H9 (cell line): ENCODE measurements around the gene FANCI. TPM values are rescaled to one million over a fixed set of nuclear protein-coding genes. Genes with fewer than 3 reads are reported as not detected.

Experiments used
- DNase-seq: peaks from one replicate; pipeline ENCODE4 v3.0.0-alpha.2; 2017
- H2AFZ ChIP-seq: one replicate; pipeline ENCODE4 v1.6.1; 2013; ENCODE audit warnings: mild to moderate bottlenecking, low read length, control low read depth, moderate library complexity
- H2AK5ac ChIP-seq: 2 replicates; pipeline ENCODE4 v1.6.1; 2013; ENCODE audit warnings: low read length, control low read depth, mixed read lengths; ENCODE audit not compliant: insufficient read length
- H2BK120ac ChIP-seq: one replicate; pipeline ENCODE4 v1.6.1; 2013; ENCODE audit warnings: low read depth, mild to moderate bottlenecking, low read length, control low read depth, inconsistent platforms; ENCODE audit not compliant: poor library complexity, severe bottlenecking
- H2BK12ac ChIP-seq: 2 replicates; pipeline ENCODE4 v1.6.1; 2013; ENCODE audit warnings: low read length, control low read depth, mixed read lengths, low read depth; ENCODE audit not compliant: insufficient read length
- H2BK15ac ChIP-seq: 2 replicates; pipeline ENCODE4 v1.6.1; 2013; ENCODE audit warnings: low read depth, low read length, control low read depth
- H2BK20ac ChIP-seq: one replicate; pipeline ENCODE4 v1.6.1; 2013; ENCODE audit warnings: low read depth, mild to moderate bottlenecking, low read length, control low read depth, inconsistent platforms; ENCODE audit not compliant: poor library complexity, severe bottlenecking
- H2BK5ac ChIP-seq: 2 replicates; pipeline ENCODE4 v1.6.1; 2013; ENCODE audit warnings: low read length, control low read depth, mixed read lengths; ENCODE audit not compliant: insufficient read length
- H3K14ac ChIP-seq: 2 replicates; pipeline ENCODE4 v1.6.1; 2013; ENCODE audit warnings: low read length, control low read depth; ENCODE audit not compliant: insufficient read depth
- H3K18ac ChIP-seq: 2 replicates; pipeline ENCODE4 v1.6.1; 2013; ENCODE audit warnings: low read depth, mild to moderate bottlenecking, mixed read lengths, low read length, control low read depth; ENCODE audit not compliant: insufficient read length
- H3K23ac ChIP-seq: 2 replicates; pipeline ENCODE4 v1.6.1; 2013; ENCODE audit warnings: low read length, control low read depth, mixed read lengths, low read depth; ENCODE audit not compliant: insufficient read length
- H3K23me2 ChIP-seq: 2 replicates; pipeline ENCODE4 v1.6.1; 2013; ENCODE audit warnings: low read depth, mild to moderate bottlenecking, mixed read lengths, low read length, control low read depth; ENCODE audit not compliant: insufficient read length, poor library complexity, severe bottlenecking
- H3K27ac ChIP-seq: 2 replicates; pipeline ENCODE4 v1.5.1; 2013; ENCODE audit warnings: low read length, control low read depth, mixed read lengths, low read depth; ENCODE audit not compliant: insufficient read length
- H3K27me3 ChIP-seq: 2 replicates; pipeline ENCODE4 v1.6.1; 2013; ENCODE audit warnings: low read length, control low read depth, inconsistent platforms; ENCODE audit not compliant: insufficient read depth
- H3K4ac ChIP-seq: 2 replicates; pipeline ENCODE4 v1.6.1; 2013; ENCODE audit warnings: low read depth, mild to moderate bottlenecking, control low read depth, inconsistent platforms, low read length, moderate library complexity
- H3K4me1 ChIP-seq: 2 replicates; pipeline ENCODE4 v1.6.1; 2013; ENCODE audit warnings: low read length, control low read depth, inconsistent platforms; ENCODE audit not compliant: insufficient read depth
- H3K4me2 ChIP-seq: 2 replicates; pipeline ENCODE4 v1.6.1; 2013; ENCODE audit warnings: low read length, control low read depth, mixed read lengths; ENCODE audit not compliant: insufficient read length, insufficient read depth
- H3K56ac ChIP-seq: 2 replicates; pipeline ENCODE4 v1.6.1; 2013; ENCODE audit warnings: low read depth, mild to moderate bottlenecking, mixed read lengths, low read length, control low read depth; ENCODE audit not compliant: insufficient read length
- H3K79me1 ChIP-seq: 2 replicates; pipeline ENCODE4 v1.6.1; 2013; ENCODE audit warnings: low read depth, mild to moderate bottlenecking, moderate library complexity, low read length, control low read depth, inconsistent platforms; ENCODE audit not compliant: insufficient read depth, poor library complexity, severe bottlenecking
- H3K79me2 ChIP-seq: 2 replicates; pipeline ENCODE4 v1.6.1; 2013; ENCODE audit warnings: low read length, control low read depth, inconsistent platforms; ENCODE audit not compliant: insufficient read depth
- H3K9ac ChIP-seq: 2 replicates; pipeline ENCODE4 v1.6.1; 2013; ENCODE audit warnings: low read length, control low read depth, mixed read lengths; ENCODE audit not compliant: insufficient read length; ENCODE audit errors: extremely low read depth
- H3K9me3 ChIP-seq: one replicate; pipeline ENCODE4 v1.6.1; 2013; ENCODE audit warnings: low read depth, low read length, inconsistent platforms; ENCODE audit not compliant: control insufficient read depth
- H3T11ph ChIP-seq: one replicate; pipeline ENCODE4 v1.6.1; 2013; ENCODE audit warnings: mild to moderate bottlenecking, low read length, control low read depth, inconsistent platforms
- H4K20me1 ChIP-seq: one replicate; pipeline ENCODE4 v1.6.1; 2013; ENCODE audit not compliant: control insufficient read depth, insufficient read length, insufficient read depth
- H4K5ac ChIP-seq: 2 replicates; pipeline ENCODE4 v1.6.1; 2013; ENCODE audit warnings: low read depth, mild to moderate bottlenecking, mixed read lengths, low read length, control low read depth; ENCODE audit not compliant: insufficient read length
- H4K8ac ChIP-seq: replicated peaks from 2 replicates; pipeline ENCODE4 v1.6.1; 2013; ENCODE audit warnings: low read length, control low read depth, mixed read lengths, low read depth; ENCODE audit not compliant: insufficient read length
- H4K91ac ChIP-seq: 2 replicates; pipeline ENCODE4 v1.6.1; 2013; ENCODE audit warnings: low read depth, mild to moderate bottlenecking, moderate library complexity, mixed read lengths, low read length, control low read depth; ENCODE audit not compliant: insufficient read length
- H3K27ac Mint-ChIP-seq, 3 experiments: 2 replicates in 2 of 3; 3 replicates in 1 of 3; pipeline ENCODE4 v1.8.0; 2020 to 2021; ENCODE audit warnings: mixed read lengths in 3 of 3, mild to moderate bottlenecking in 1 of 3, moderate library complexity in 1 of 3
- H3K27me3 Mint-ChIP-seq: 2 replicates; pipeline ENCODE4 v1.8.0; 2021; ENCODE audit warnings: low read depth, mild to moderate bottlenecking, moderate library complexity, mixed read lengths
- H3K36me3 Mint-ChIP-seq, 3 experiments: 2 replicates in 2 of 3; 3 replicates in 1 of 3; pipeline ENCODE4 v1.8.0; 2020 to 2021; ENCODE audit warnings: low read depth in 3 of 3, mixed read lengths in 3 of 3; ENCODE audit not compliant: insufficient read depth in 1 of 3
- H3K4me1 Mint-ChIP-seq, 2 experiments: 2 replicates each; pipeline ENCODE4 v1.8.0; 2020; ENCODE audit warnings: mixed read lengths in 2 of 2
- H3K4me3 Mint-ChIP-seq, 2 experiments: 2 replicates in 1 of 2; 3 replicates in 1 of 2; pipeline ENCODE4 v1.8.0; 2020 to 2021; ENCODE audit warnings: mild to moderate bottlenecking in 2 of 2, mixed read lengths in 2 of 2, moderate library complexity in 1 of 2
- H3K9me3 Mint-ChIP-seq, 2 experiments: 2 replicates in 1 of 2; 3 replicates in 1 of 2; pipeline ENCODE4 v1.8.0; 2020; ENCODE audit warnings: mild to moderate bottlenecking in 2 of 2, mixed read lengths in 2 of 2, moderate library complexity in 1 of 2
- CTCF ChIP-seq: fragments of 200-600 bp; sonication (generic); conservative IDR thresholded peaks from 3 replicates; pipeline ENCODE4 v1.8.0; 2021; ENCODE audit warnings: antibody characterized with exemption, mild to moderate bottlenecking
- WGBS: extraction: QIAGEN DNeasy Blood & Tissue Kit; methylation state at CpG from one replicate; pipeline ENCODE4 v1.1.7; 2013; ENCODE audit warnings: missing lambda C conversion rate, low lambda C conversion rate, mixed read lengths; ENCODE audit not compliant: insufficient read length; ENCODE audit errors: extremely low coverage; 5-methylcytosine and 5-hydroxymethylcytosine counted together
- total RNA-seq: library from RNA; stranded (reverse); gene quantifications from 2 replicates; pipeline ENCODE4 v1.2.1, GENCODE V29; 2021

Gene FANCI
- total RNA-seq, 1 experiment from 2014 or later: 106 TPM

DNA sequence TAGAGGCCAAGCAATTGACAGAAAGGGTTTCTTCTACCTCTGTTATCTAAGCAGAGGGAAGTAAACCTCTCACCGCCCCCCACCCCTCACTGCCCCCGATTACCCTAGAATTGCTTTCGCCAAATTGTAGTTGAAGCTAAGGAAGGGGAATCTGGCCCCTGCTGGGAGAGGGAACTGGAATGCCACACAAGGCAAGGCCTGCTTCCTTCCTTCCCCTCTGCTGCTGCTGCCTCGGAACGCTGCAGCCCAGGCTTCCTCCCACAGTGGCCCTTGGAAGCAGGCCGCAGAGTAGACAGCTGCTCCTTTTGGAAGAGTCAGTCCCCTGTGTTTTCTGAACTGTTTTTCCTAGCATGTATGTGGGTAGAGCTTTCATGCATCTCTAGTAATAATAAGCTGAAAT lies 44.0 kb upstream of the FANCI start:
- Histone ChIP-seq H2BK12ac (no peak overlapping the region), H3K27ac (no peak overlapping the region), H4K91ac (no peak overlapping the region), H3K4me2 (no peak overlapping the region), H3K4ac (no peak overlapping the region), H3K79me2 (no peaks in the 10 kb centered on the region), H2BK5ac (no peak overlapping the region), H3T11ph (no peak overlapping the region), H2BK15ac (no peak overlapping the region), H2AFZ (no peak overlapping the region), H2BK20ac (no peak overlapping the region), H3K14ac (no peak overlapping the region), H3K56ac (no peak overlapping the region), H3K23me2 (peaks cover 4% of the 10 kb centered on the region), H3K9me3 (no peaks in the 10 kb centered on the region), H3K79me1 (no peaks in the 10 kb centered on the region), H3K9ac (no peak overlapping the region), H3K23ac (no peak overlapping the region), H2AK5ac (no peak overlapping the region), H4K8ac (no peak overlapping the region), H3K27me3 (no peaks in the 10 kb centered on the region), H4K20me1 (no peaks in the 10 kb centered on the region), H2BK120ac (no peak overlapping the region), H3K4me1 (peaks cover 7% of the 10 kb centered on the region), H3K18ac (no peak overlapping the region), H4K5ac (no peak overlapping the region)
- Mint-ChIP-seq H3K4me3 (no peak overlapping the region), H3K4me1 (peaks cover 56 to 70% of the 10 kb centered on the region in 2 experiments), H3K27ac (peak overlapping the region; percentile 5 to 79 (median 61); a peak in 3 of 7 replicates), H3K27me3 (no peaks in the 10 kb centered on the region), H3K36me3 (peaks cover 0 to 2% (median 2%) of the 10 kb centered on the region in 3 experiments; a peak in 2 of 7 replicates), H3K9me3 (no peaks in the 10 kb centered on the region)
- peak; percentile 67 for DNase-seq
- TF ChIP-seq CTCF: no peak
- no CpG with 5 or more reads among the region's 6 CpGs for WGBS
